Measurements from ENCODE around the gene ADCY2. TPM values are rescaled to one million over a fixed set of nuclear protein-coding genes. Genes with fewer than 3 reads are reported as not detected.

The ADCY2 gene
- polyA plus RNA-seq, 3 donors: 4.4 to 5.8 (median 5.6) TPM

GRCh38 chr5:7705261-7705660 lies 309.3 kb downstream of the ADCY2 start:
- DNase-seq (ENCODE audit: low read depth in 3 of 3, low spot score in 2 of 3): no peak

- DNase-seq (ENCODE audit: low read depth in 3 of 3, low spot score in 2 of 3): no peak
Observed at GRCh38 chr5:7705736-7706135, 309.8 kb downstream of the ADCY2 start.

GRCh38 chr5:7706256-7706655 lies 310.3 kb downstream of the ADCY2 start:
- DNase-seq (ENCODE audit: low read depth in 3 of 3, low spot score in 2 of 3): no peak

GRCh38 chr5:7714119-7714518 lies 318.2 kb downstream of the ADCY2 start:
- no peak for DNase-seq (ENCODE audit: low read depth in 3 of 3, low spot score in 2 of 3)

- no peak for DNase-seq (ENCODE audit: low read depth in 3 of 3, low spot score in 2 of 3)
Observed at GRCh38 chr5:7714697-7715096, 318.8 kb downstream of the ADCY2 start.

GRCh38 chr5:7717691-7718090 lies 321.8 kb downstream of the ADCY2 start:
- no peak for DNase-seq (ENCODE audit: low read depth in 3 of 3, low spot score in 2 of 3)

GRCh38 chr5:7728076-7728475 lies 332.1 kb downstream of the ADCY2 start:
- no peak for DNase-seq (ENCODE audit: low read depth in 3 of 3, low spot score in 2 of 3)

- DNase-seq (ENCODE audit: low read depth in 3 of 3, low spot score in 2 of 3): no peak
Observed at GRCh38 chr5:7741415-7742065, 345.6 kb downstream of the ADCY2 start.

GRCh38 chr5:7742241-7742656 lies 346.3 kb downstream of the ADCY2 start:
- no peak for DNase-seq (ENCODE audit: low read depth in 3 of 3, low spot score in 2 of 3)

- DNase-seq (ENCODE audit: low read depth in 3 of 3, low spot score in 2 of 3): peak; percentile 43 to 53 (median 53)
Observed at GRCh38 chr5:7745882-7746610, 350.1 kb downstream of the ADCY2 start.

GRCh38 chr5:7747728-7748127 lies 351.8 kb downstream of the ADCY2 start:
- no peak for DNase-seq (ENCODE audit: low read depth in 3 of 3, low spot score in 2 of 3)

GRCh38 chr5:7749626-7750025 lies 353.7 kb downstream of the ADCY2 start:
- DNase-seq (ENCODE audit: low read depth in 3 of 3, low spot score in 2 of 3): no peak

- DNase-seq (ENCODE audit: low read depth in 3 of 3, low spot score in 2 of 3): no peak
Observed at GRCh38 chr5:7751874-7752273, 355.9 kb downstream of the ADCY2 start.

- DNase-seq (ENCODE audit: low read depth in 3 of 3, low spot score in 2 of 3): no peak
Observed at GRCh38 chr5:7753181-7753580, 357.2 kb downstream of the ADCY2 start.

GRCh38 chr5:7753596-7753995 lies 357.7 kb downstream of the ADCY2 start:
- DNase-seq (ENCODE audit: low read depth in 3 of 3, low spot score in 2 of 3): no peak

- no peak for DNase-seq (ENCODE audit: low read depth in 3 of 3, low spot score in 2 of 3)
Observed at GRCh38 chr5:7754490-7754889, 358.6 kb downstream of the ADCY2 start.

- peak in 1 of 3 donors; percentile 10 for DNase-seq (ENCODE audit: low read depth in 3 of 3, low spot score in 2 of 3)
Observed at GRCh38 chr5:7754997-7755596, 359.2 kb downstream of the ADCY2 start.

GRCh38 chr5:7755958-7756357 lies 360.0 kb downstream of the ADCY2 start:
- DNase-seq (ENCODE audit: low read depth in 3 of 3, low spot score in 2 of 3): no peak

GRCh38 chr5:7756453-7756852 lies 360.5 kb downstream of the ADCY2 start:
- DNase-seq (ENCODE audit: low read depth in 3 of 3, low spot score in 2 of 3): peak in 1 of 3 donors; percentile 6

- peak in 1 of 3 donors; percentile 8 for DNase-seq (ENCODE audit: low read depth in 3 of 3, low spot score in 2 of 3)
Observed at GRCh38 chr5:7759257-7759871, 363.4 kb downstream of the ADCY2 start.

- DNase-seq (ENCODE audit: low read depth in 3 of 3, low spot score in 2 of 3): no peak
Observed at GRCh38 chr5:7759951-7760580, 364.1 kb downstream of the ADCY2 start.
